ENCODE measurements around the gene SLC12A7. TPM values are rescaled to one million over a fixed set of nuclear protein-coding genes. Genes with fewer than 3 reads are reported as not detected.

The SLC12A7 gene
- total RNA-seq, 1 experiment from 2014 or later = 30.8 TPM

DNA sequence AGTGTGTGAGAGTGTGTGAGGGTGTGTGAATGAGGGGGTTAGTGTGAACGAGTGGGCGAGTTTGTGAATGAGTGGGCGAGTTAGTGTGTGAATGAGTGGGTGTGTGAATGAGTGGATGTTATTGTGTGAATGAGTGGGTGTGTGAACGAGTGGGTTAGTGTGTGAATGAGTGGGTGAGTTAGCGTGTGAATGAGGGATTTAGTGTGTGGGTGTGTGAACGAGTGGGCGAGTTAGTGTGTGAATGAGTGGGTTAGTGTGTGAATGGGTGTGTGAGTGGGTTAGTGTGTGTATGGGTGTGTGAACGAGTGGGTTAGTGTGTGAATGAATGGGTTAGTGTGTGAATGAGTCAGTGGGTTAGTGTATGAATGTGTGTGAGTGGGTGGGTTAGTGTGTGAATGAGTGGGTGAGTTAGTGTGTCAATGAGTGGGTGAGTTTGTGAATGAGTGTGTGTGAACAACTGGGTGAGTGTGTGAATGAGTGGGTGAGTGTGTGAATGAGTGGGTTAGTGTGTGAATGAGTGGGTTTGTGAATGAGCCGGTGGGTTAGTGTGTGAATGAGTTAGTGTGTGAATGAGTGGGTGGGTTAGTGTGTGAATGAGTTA, 65.8 kb downstream of the SLC12A7 start:
- Mint-ChIP-seq H3K9me3 (peaks cover 63 to 66% of the 10 kb centered on the region in 2 experiments), H3K27ac (no peak overlapping the region), H3K36me3 (ENCODE audit: insufficient read depth in 1 of 3, low read depth in 3 of 3) (peaks cover 0 to 27% (median 7%) of the 10 kb centered on the region in 3 experiments; a peak in 5 of 7 replicates), H3K4me1 (no peaks in the 10 kb centered on the region), H3K4me3 (no peak overlapping the region), H3K27me3 (ENCODE audit: low read depth) (peaks cover 8% of the 10 kb centered on the region)
- Histone ChIP-seq H2AFZ (ENCODE audit: low read length) (no peak overlapping the region), H4K91ac (ENCODE audit: insufficient read length, low read depth, low read length) (no peak overlapping the region), H4K5ac (ENCODE audit: insufficient read length, low read depth, low read length) (no peak overlapping the region), H3K79me2 (ENCODE audit: insufficient read depth, low read length) (no peaks in the 10 kb centered on the region), H3K4ac (ENCODE audit: low read depth, low read length) (no peak overlapping the region), H3K4me1 (ENCODE audit: insufficient read depth, low read length) (no peaks in the 10 kb centered on the region), H3K27ac (ENCODE audit: insufficient read length, low read depth, low read length) (no peak overlapping the region), H2BK12ac (ENCODE audit: insufficient read length, low read depth, low read length) (no peak overlapping the region), H3K4me2 (ENCODE audit: insufficient read depth, insufficient read length, low read length) (no peak overlapping the region), H4K8ac (replicated peaks; ENCODE audit: insufficient read length, low read depth, low read length) (no peak overlapping the region), H2BK120ac (ENCODE audit: low read depth, low read length, poor library complexity, severe bottlenecking) (no peak overlapping the region), H3K9ac (ENCODE audit: extremely low read depth, insufficient read length, low read length) (no peak overlapping the region), H3T11ph (ENCODE audit: low read length) (no peak overlapping the region), H3K79me1 (ENCODE audit: insufficient read depth, low read depth, low read length, poor library complexity, severe bottlenecking) (no peaks in the 10 kb centered on the region), H2BK20ac (ENCODE audit: low read depth, low read length, poor library complexity, severe bottlenecking) (no peak overlapping the region), H3K18ac (ENCODE audit: insufficient read length, low read depth, low read length) (no peak overlapping the region), H4K20me1 (ENCODE audit: control insufficient read depth, insufficient read depth, insufficient read length) (peaks cover 3% of the 10 kb centered on the region), H2BK15ac (ENCODE audit: low read depth, low read length) (no peak overlapping the region), H3K56ac (ENCODE audit: insufficient read length, low read depth, low read length) (no peak overlapping the region), H3K14ac (ENCODE audit: insufficient read depth, low read length) (no peak overlapping the region), H3K23ac (ENCODE audit: insufficient read length, low read depth, low read length) (no peak overlapping the region), H2AK5ac (ENCODE audit: insufficient read length, low read length) (no peak overlapping the region), H3K9me3 (ENCODE audit: control insufficient read depth, low read depth, low read length) (peaks cover 8% of the 10 kb centered on the region), H2BK5ac (ENCODE audit: insufficient read length, low read length) (no peak overlapping the region), H3K23me2 (ENCODE audit: insufficient read length, low read depth, low read length, poor library complexity, severe bottlenecking) (no peaks in the 10 kb centered on the region), H3K27me3 (ENCODE audit: insufficient read depth, low read length) (no peaks in the 10 kb centered on the region)
- WGBS (ENCODE audit: extremely low coverage, insufficient read length, low lambda C conversion rate) = over 99% methylated on average over 9 of the region's 9 CpGs
- DNase-seq = no peak
- TF ChIP-seq, protein P1, sequence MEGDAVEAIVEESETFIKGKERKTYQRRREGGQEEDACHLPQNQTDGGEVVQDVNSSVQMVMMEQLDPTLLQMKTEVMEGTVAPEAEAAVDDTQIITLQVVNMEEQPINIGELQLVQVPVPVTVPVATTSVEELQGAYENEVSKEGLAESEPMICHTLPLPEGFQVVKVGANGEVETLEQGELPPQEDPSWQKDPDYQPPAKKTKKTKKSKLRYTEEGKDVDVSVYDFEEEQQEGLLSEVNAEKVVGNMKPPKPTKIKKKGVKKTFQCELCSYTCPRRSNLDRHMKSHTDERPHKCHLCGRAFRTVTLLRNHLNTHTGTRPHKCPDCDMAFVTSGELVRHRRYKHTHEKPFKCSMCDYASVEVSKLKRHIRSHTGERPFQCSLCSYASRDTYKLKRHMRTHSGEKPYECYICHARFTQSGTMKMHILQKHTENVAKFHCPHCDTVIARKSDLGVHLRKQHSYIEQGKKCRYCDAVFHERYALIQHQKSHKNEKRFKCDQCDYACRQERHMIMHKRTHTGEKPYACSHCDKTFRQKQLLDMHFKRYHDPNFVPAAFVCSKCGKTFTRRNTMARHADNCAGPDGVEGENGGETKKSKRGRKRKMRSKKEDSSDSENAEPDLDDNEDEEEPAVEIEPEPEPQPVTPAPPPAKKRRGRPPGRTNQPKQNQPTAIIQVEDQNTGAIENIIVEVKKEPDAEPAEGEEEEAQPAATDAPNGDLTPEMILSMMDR (conservative IDR thresholded peaks at IDR 0.05) = no peak

Data from H9 (cell line).